PC-3 (cell line): ENCODE data around the gene ENTPD1. TPM values are rescaled to one million over a fixed set of nuclear protein-coding genes. Genes with fewer than 3 reads are reported as not detected.
"Not testable (repeated sequence)": the region's sequence is repeated elsewhere in the genome, so short reads cannot be mapped to it uniquely, and the experiment has no call there.

ENCODE experiments used
- ATAC-seq: fragments of 200-7000 bp; cut with Tn5 transposase; 2 replicates; pipeline ENCODE4 v1.9.1; 2020; ENCODE audit warnings: mild to moderate bottlenecking, moderate library complexity
- BruUV-seq: library from RNA; stranded (reverse); fragments of 400-500 nt; replicated peaks from 2 replicates; lab custom pipeline; 2021; lab: Mats Ljungman, UMichigan
- CTCF ChIA-PET: fragments of 300-600 bp; sonication (Branson Sonifier 250); formaldehyde crosslinking; loops from one replicate; lab custom pipeline; 2022; ENCODE audit warnings: antibody characterized with exemption; lab: Charles Lee
- POLR2A ChIA-PET: fragments of 300-600 bp; sonication (Branson Sonifier 250); formaldehyde crosslinking; loops from one replicate; lab custom pipeline; 2022; ENCODE audit warnings: antibody characterized with exemption; ENCODE audit not compliant: unreplicated experiment; lab: Charles Lee
- DNase-seq: peaks from one replicate; pipeline ENCODE4 v3.0.0-alpha.2; 2015
- H2AFZ ChIP-seq: fragments of 300-600 bp; sonication (generic); 2 replicates; pipeline ENCODE4 v1.6.0; 2016; ENCODE audit warnings: antibody characterized with exemption, low read length
- H3F3A ChIP-seq: fragments of 300-600 bp; sonication (generic); one replicate; pipeline ENCODE4 v1.6.0; 2017; ENCODE audit warnings: antibody characterized with exemption, low read length, control low read depth, mild to moderate bottlenecking; ENCODE audit not compliant: unreplicated experiment
- H3K27ac ChIP-seq: fragments of 300-600 bp; sonication (generic); 2 replicates; pipeline ENCODE4 v1.5.1; 2016; ENCODE audit warnings: mild to moderate bottlenecking, low read length
- H3K27me3 ChIP-seq: fragments of 300-600 bp; sonication (generic); 2 replicates; pipeline ENCODE4 v1.6.1; 2016; ENCODE audit warnings: low read length, mixed read lengths
- H3K36me3 ChIP-seq: fragments of 300-600 bp; sonication (generic); 2 replicates; pipeline ENCODE4 v1.6.1; 2016; ENCODE audit warnings: low read depth, mixed run types, low read length, mixed read lengths
- H3K4me1 ChIP-seq: fragments of 300-600 bp; sonication (generic); 2 replicates; pipeline ENCODE4 v1.5.1; 2016; ENCODE audit warnings: low read length; ENCODE audit not compliant: insufficient read depth
- H3K4me2 ChIP-seq: fragments of 300-600 bp; sonication (generic); 2 replicates; pipeline ENCODE4 v1.6.0; 2016; ENCODE audit warnings: low read length
- H3K4me3 ChIP-seq: fragments of 300-600 bp; sonication (generic); 2 replicates; pipeline ENCODE4 v1.5.1; 2016; ENCODE audit warnings: mild to moderate bottlenecking, low read length, mixed read lengths
- H3K79me2 ChIP-seq: fragments of 300-600 bp; sonication (generic); 2 replicates; pipeline ENCODE4 v1.6.1; 2017; ENCODE audit warnings: low read length, mixed read lengths
- H3K9ac ChIP-seq: fragments of 300-600 bp; sonication (generic); 2 replicates; pipeline ENCODE4 v1.6.0; 2016; ENCODE audit warnings: mild to moderate bottlenecking, low read length
- H3K9me2 ChIP-seq: fragments of 300-600 bp; sonication (generic); replicated peaks from 2 replicates; pipeline ENCODE4 v1.6.1; 2016; ENCODE audit warnings: mixed run types, low read length, mixed read lengths
- H3K9me3 ChIP-seq: fragments of 300-600 bp; sonication (generic); 2 replicates; pipeline ENCODE4 v1.6.1; 2016; ENCODE audit warnings: low read length, mixed read lengths
- H4K20me1 ChIP-seq: fragments of 300-600 bp; sonication (generic); 2 replicates; pipeline ENCODE4 v1.6.1; 2016; ENCODE audit warnings: low read length, mixed read lengths
- EZH2 ChIP-seq: fragments of 300-600 bp; sonication (generic); IDR thresholded peaks from one replicate; pipeline ENCODE4 v1.6.1; 2017; ENCODE audit warnings: antibody characterized with exemption, mild to moderate bottlenecking, low read length; ENCODE audit not compliant: unreplicated experiment
- EZH2phosphoT487 ChIP-seq: fragments of 300-600 bp; sonication (generic); IDR thresholded peaks from 2 replicates; pipeline ENCODE4 v1.6.1; 2018; ENCODE audit warnings: mild to moderate bottlenecking, antibody characterized with exemption, low read length, borderline replicate concordance
- intact Hi-C: fragments of 100-400 bp; cut with micrococcal nuclease; formaldehyde crosslinking; loops from 2 replicates; pipeline ENCODE4 v1.9.0; 2023
- total RNA-seq: library from RNA; depleted of rRNA; stranded (reverse); fragments of >200 nt; gene quantifications from 2 replicates; pipeline ENCODE4 v1.2.3, GENCODE V29; 2014
- TF ChIP-seq, protein P1 (sequence below): fragments of 300-600 bp; sonication (generic); conservative IDR thresholded peaks from 2 replicates; pipeline ENCODE4 v1.5.1; 2017; ENCODE audit warnings: antibody characterized with exemption, low read depth, mild to moderate bottlenecking, low read length

Gene ENTPD1
- total RNA-seq, 1 experiment from 2014 or later: not detected

DNA sequence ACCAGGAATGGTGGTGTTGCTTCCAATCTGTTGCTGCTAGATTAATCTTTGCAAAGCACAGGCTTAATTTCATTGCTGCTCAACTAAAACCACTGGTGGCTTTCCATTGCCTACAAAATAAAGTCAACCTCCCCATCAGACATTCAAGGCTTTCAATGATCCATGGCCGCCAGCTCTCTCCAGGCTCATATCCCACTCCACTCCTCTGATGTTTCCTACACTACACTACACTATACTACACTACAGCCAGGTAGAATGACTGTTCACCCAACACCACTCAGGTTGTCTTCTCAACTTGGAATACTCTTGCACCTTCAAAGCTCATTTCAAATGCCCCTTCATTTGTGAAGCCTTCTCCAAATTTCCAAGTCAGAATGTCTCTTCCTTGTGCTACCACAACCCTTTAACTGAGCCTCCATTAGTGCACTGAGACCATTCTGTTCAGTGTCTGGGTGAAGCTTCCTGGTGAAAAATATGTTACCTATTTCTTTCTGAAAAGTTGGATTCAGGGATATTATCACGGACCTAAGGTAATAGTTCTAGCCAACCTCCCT lies 116.3 kb downstream of the ENTPD1 start:
- H3K9ac ChIP-seq: no peak overlapping the region
- no peaks in the 10 kb centered on the region for H3K79me2 ChIP-seq
- H3F3A ChIP-seq: no peaks in the 10 kb centered on the region
- DNase-seq (no peak), ATAC-seq (no peak)
- no peaks in the 10 kb centered on the region for H3K36me3 ChIP-seq
- POLR2A ChIA-PET: no interaction called here
- no peaks in the 10 kb centered on the region for H3K9me2 ChIP-seq
- intact Hi-C loops: no loop called here
- CTCF ChIA-PET: no interaction called here
- no peak overlapping the region for H3K4me3 ChIP-seq
- no peaks in the 10 kb centered on the region for H3K27me3 ChIP-seq
- BruUV-seq: no TSS peak
- no peaks in the 10 kb centered on the region for H4K20me1 ChIP-seq
- H3K4me1 ChIP-seq: no peaks in the 10 kb centered on the region
- no peak overlapping the region for H3K4me2 ChIP-seq
- no peaks in the 10 kb centered on the region for H3K9me3 ChIP-seq
- H3K27ac ChIP-seq: no peak overlapping the region
- TF ChIP-seq EZH2: no peak
- TF ChIP-seq EZH2phosphoT487: no peak
- TF ChIP-seq, protein P1, sequence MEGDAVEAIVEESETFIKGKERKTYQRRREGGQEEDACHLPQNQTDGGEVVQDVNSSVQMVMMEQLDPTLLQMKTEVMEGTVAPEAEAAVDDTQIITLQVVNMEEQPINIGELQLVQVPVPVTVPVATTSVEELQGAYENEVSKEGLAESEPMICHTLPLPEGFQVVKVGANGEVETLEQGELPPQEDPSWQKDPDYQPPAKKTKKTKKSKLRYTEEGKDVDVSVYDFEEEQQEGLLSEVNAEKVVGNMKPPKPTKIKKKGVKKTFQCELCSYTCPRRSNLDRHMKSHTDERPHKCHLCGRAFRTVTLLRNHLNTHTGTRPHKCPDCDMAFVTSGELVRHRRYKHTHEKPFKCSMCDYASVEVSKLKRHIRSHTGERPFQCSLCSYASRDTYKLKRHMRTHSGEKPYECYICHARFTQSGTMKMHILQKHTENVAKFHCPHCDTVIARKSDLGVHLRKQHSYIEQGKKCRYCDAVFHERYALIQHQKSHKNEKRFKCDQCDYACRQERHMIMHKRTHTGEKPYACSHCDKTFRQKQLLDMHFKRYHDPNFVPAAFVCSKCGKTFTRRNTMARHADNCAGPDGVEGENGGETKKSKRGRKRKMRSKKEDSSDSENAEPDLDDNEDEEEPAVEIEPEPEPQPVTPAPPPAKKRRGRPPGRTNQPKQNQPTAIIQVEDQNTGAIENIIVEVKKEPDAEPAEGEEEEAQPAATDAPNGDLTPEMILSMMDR: no peak
- no peak overlapping the region for H2AFZ ChIP-seq

DNA sequence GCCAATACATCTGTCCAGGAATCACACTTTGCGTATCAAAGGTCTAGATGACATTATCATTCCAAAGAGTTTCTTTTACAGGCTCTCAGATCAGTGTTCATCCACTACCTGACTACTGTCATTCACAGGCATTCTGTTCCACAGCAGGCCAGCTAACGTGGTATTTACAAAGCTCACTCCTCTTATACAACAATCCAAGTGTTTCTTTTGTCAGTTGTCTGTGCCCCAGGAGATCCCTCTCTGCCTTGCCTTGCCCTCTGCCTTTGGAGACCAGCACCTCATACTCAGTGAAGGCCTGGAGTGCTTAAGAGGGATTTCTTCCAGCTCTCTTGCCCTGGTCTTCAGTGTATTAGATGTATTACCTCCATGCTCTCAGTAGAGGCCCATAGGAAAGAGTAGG lies 117.2 kb downstream of the ENTPD1 start:
- Histone ChIP-seq H3K9me3 (no peaks in the 10 kb centered on the region), H3F3A (no peaks in the 10 kb centered on the region), H4K20me1 (no peaks in the 10 kb centered on the region), H3K9ac (no peak overlapping the region), H2AFZ (no peak overlapping the region), H3K4me1 (no peaks in the 10 kb centered on the region), H3K27me3 (no peaks in the 10 kb centered on the region), H3K27ac (no peak overlapping the region), H3K4me3 (no peak overlapping the region), H3K9me2 (no peaks in the 10 kb centered on the region), H3K4me2 (no peak overlapping the region), H3K36me3 (no peaks in the 10 kb centered on the region), H3K79me2 (no peaks in the 10 kb centered on the region)
- ChIA-PET POLR2A (no interaction called here), CTCF (no interaction called here)
- no peak for TF ChIP-seq EZH2phosphoT487
- TF ChIP-seq, protein P1: no peak
- TF ChIP-seq EZH2: no peak
- ATAC-seq (no peak), DNase-seq (no peak)
- no TSS peak for BruUV-seq
- intact Hi-C loops: no loop called here

DNA sequence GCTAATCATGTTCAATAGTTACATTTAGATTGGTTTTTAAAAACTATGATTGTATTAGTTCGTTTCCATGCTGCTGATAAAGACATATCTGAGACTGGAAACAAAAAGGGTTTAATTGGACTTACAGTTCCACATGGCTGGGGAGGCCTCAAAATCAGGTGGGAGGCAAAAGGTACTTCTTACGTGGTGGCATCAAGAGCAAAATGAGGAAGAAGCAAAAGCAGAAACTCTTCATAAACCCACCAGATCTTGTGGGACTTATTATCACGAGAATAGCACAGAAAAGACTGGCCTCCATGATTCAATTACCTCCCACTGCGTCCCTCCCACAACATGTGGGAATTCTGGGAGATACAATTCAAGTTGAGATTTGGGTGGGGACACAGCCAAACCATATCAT lies 117.7 kb downstream of the ENTPD1 start:
- CTCF ChIA-PET: no interaction called here
- no TSS peak for BruUV-seq
- H3K27ac ChIP-seq: no peak overlapping the region
- H3K4me2 ChIP-seq: no peak overlapping the region
- no peak overlapping the region for H2AFZ ChIP-seq
- intact Hi-C loops: no loop called here
- no peaks in the 10 kb centered on the region for H3K4me1 ChIP-seq
- TF ChIP-seq EZH2phosphoT487 (no peak), EZH2 (no peak)
- TF ChIP-seq, protein P1: no peak
- no peak overlapping the region for H3K4me3 ChIP-seq
- POLR2A ChIA-PET: no interaction called here
- no peaks in the 10 kb centered on the region for H3K9me2 ChIP-seq
- no peaks in the 10 kb centered on the region for H3K9me3 ChIP-seq
- no peaks in the 10 kb centered on the region for H4K20me1 ChIP-seq
- no peaks in the 10 kb centered on the region for H3F3A ChIP-seq
- H3K79me2 ChIP-seq: no peaks in the 10 kb centered on the region
- no peaks in the 10 kb centered on the region for H3K36me3 ChIP-seq
- no peaks in the 10 kb centered on the region for H3K27me3 ChIP-seq
- ATAC-seq (no peak), DNase-seq (no peak)
- H3K9ac ChIP-seq: no peak overlapping the region

DNA sequence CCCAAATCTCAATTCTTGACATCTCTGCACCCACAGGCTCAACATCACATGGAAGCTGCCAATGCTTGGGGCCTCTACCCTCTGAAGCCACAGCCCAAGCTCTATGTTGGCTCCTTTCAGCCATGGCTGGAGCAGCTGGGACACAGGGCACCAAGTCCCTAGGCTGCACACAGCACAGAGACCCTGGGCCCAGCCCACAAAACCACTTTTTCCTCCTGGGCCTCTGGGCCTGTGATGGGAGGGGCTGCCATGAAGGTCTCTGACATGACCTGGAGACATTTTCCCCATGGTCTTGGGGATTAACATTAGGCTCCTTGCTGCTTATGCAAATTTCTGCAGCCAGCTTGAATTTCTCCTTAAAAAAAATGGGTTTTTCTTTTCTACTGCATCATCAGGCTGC lies 118.8 kb downstream of the ENTPD1 start:
- H3K4me3 ChIP-seq, H3K9ac ChIP-seq, H3K79me2 ChIP-seq, H3F3A ChIP-seq, H2AFZ ChIP-seq, POLR2A ChIA-PET, CTCF ChIA-PET, H3K9me2 ChIP-seq, H3K27ac ChIP-seq, H3K27me3 ChIP-seq, H3K9me3 ChIP-seq, DNase-seq, intact Hi-C loops, H3K4me2 ChIP-seq, H4K20me1 ChIP-seq, BruUV-seq, ATAC-seq, H3K36me3 ChIP-seq, H3K4me1 ChIP-seq: not testable (repeated sequence)
